SK-N-SH (cell line): ENCODE data around the gene PES1. TPM values are rescaled to one million over a fixed set of nuclear protein-coding genes. Genes with fewer than 3 reads are reported as not detected.

Source experiments
- CTCF ChIA-PET: fragments of 300-600, 350-600 bp; formaldehyde crosslinking; extraction: SDS; loops from one replicate; lab custom pipeline; 2021; lab: Yijun Ruan, JAX
- POLR2A ChIA-PET: fragments of 350-600 bp; sonication (Branson Sonifier 250); formaldehyde crosslinking; extraction: SDS; loops from one replicate; lab custom pipeline; 2020; ENCODE audit warnings: antibody characterized with exemption, inconsistent platforms; lab: Yijun Ruan, JAX
- DNase-seq: peaks from one replicate; pipeline ENCODE4 v3.0.0; 2012
- H2AFZ ChIP-seq: fragments of 200-600 bp; sonication (generic); 2 replicates; pipeline ENCODE4 v1.8.1; 2016; ENCODE audit warnings: antibody characterized with exemption, mild to moderate bottlenecking, low read depth
- H3F3A ChIP-seq: fragments of 200-600 bp; sonication (generic); replicated peaks from 2 replicates; pipeline ENCODE3; 2016; ENCODE audit warnings: antibody characterized with exemption, mild to moderate bottlenecking; ENCODE audit not compliant: insufficient read depth
- H3K27ac ChIP-seq, 2 experiments: fragments of 200-500 bp in 1 of 2; fragments of 200-600 bp in 1 of 2; sonication (Bioruptor generic) in 1 of 2; sonication (generic), shearing (Covaris generic) in 1 of 2; 2 replicates each; pipeline versions ENCODE4 v1.5.1 to v1.6.1; 2014 to 2016; ENCODE audit warnings: low read depth in 2 of 2, inconsistent platforms in 1 of 2, low read length in 1 of 2, mild to moderate bottlenecking in 1 of 2, mixed read lengths in 1 of 2
- H3K27me3 ChIP-seq: fragments of 200-600 bp; sonication (generic), shearing (Covaris generic); 2 replicates; pipeline ENCODE4 v1.6.1; 2016; ENCODE audit warnings: mixed run types; ENCODE audit not compliant: insufficient read depth
- H3K36me3 ChIP-seq, 2 experiments: fragments of 200-500 bp in 1 of 2; fragments of 200-600 bp in 1 of 2; sonication (Bioruptor generic) in 1 of 2; sonication (generic) in 1 of 2; replicated peaks in 1 of 2; 2 replicates each; pipeline versions ENCODE3 to v1.5.1; 2014 to 2016; ENCODE audit warnings: low read length in 1 of 2, mild to moderate bottlenecking in 1 of 2; ENCODE audit not compliant: insufficient read depth in 2 of 2, control insufficient read depth in 1 of 2
- H3K4me1 ChIP-seq, 2 experiments: fragments of 200-500 bp in 1 of 2; fragments of 200-600 bp in 1 of 2; sonication (Bioruptor generic) in 1 of 2; sonication (generic), shearing (Covaris generic) in 1 of 2; 2 replicates each; pipeline versions ENCODE4 v1.5.1 to v1.6.1; 2014 to 2016; ENCODE audit warnings: low read depth in 1 of 2, low read length in 1 of 2, mixed run types in 1 of 2; ENCODE audit not compliant: insufficient read depth in 2 of 2, control insufficient read depth in 1 of 2
- H3K4me2 ChIP-seq: fragments of 200-600 bp; sonication (generic), shearing (Covaris generic); 2 replicates; pipeline ENCODE4 v1.6.1; 2017; ENCODE audit warnings: mixed run types
- H3K4me3 ChIP-seq, 2 experiments: fragments of 200-500 bp in 1 of 2; fragments of 200-600 bp in 1 of 2; sonication (Bioruptor generic) in 1 of 2; sonication (generic), shearing (Covaris generic) in 1 of 2; 2 replicates each; pipeline versions ENCODE4 v1.5.1 to v1.8.1; 2014 to 2016; ENCODE audit warnings: low read depth in 2 of 2, inconsistent platforms in 1 of 2, low read length in 1 of 2, mild to moderate bottlenecking in 1 of 2, mixed read lengths in 1 of 2, moderate library complexity in 1 of 2
- H3K79me2 ChIP-seq: fragments of 200-600 bp; sonication (generic); 2 replicates; pipeline ENCODE4 v1.8.1; 2017; ENCODE audit warnings: mild to moderate bottlenecking; ENCODE audit not compliant: insufficient read depth
- H3K9ac ChIP-seq: fragments of 200-600 bp; sonication (generic); 2 replicates; pipeline ENCODE4 v1.6.1; 2017; ENCODE audit warnings: mixed run types
- H3K9me2 ChIP-seq: fragments of 200-600 bp; sonication (generic); 2 replicates; pipeline ENCODE4 v1.6.1; 2017; ENCODE audit warnings: mixed run types
- H3K9me3 ChIP-seq: fragments of 200-600 bp; sonication (generic); 2 replicates; pipeline ENCODE4 v1.6.1; 2017; ENCODE audit warnings: mixed run types, mild to moderate bottlenecking, moderate library complexity
- H4K20me1 ChIP-seq: fragments of 200-600 bp; sonication (generic); 2 replicates; pipeline ENCODE4 v1.6.1; 2017; ENCODE audit warnings: mild to moderate bottlenecking, mixed run types; ENCODE audit not compliant: insufficient read depth
- EZH2phosphoT487 ChIP-seq: fragments of 200-600 bp; sonication (generic); IDR thresholded peaks from 2 replicates; pipeline ENCODE4 v1.6.1; 2017; ENCODE audit warnings: low read depth, mixed run types, mild to moderate bottlenecking, antibody characterized with exemption, moderate library complexity, borderline replicate concordance
- FOXM1 ChIP-seq: IDR thresholded peaks from 2 replicates; pipeline ENCODE4 v1.4.0; 2012; ENCODE audit warnings: low read depth, mild to moderate bottlenecking
- GATA2 ChIP-seq: sonication (generic); formaldehyde crosslinking; IDR thresholded peaks from 2 replicates; pipeline ENCODE4 v1.5.0; 2020; ENCODE audit warnings: mild to moderate bottlenecking, missing genetic modification reagents
- MXI1 ChIP-seq: IDR thresholded peaks from 2 replicates; pipeline ENCODE4 v1.6.1; 2012; ENCODE audit warnings: mild to moderate bottlenecking, low read depth, low read length, improper control_type of control experiment
- POLR2AphosphoS5 ChIP-seq: IDR thresholded peaks from 2 replicates; pipeline ENCODE4 v1.6.1; 2012; ENCODE audit warnings: low read depth, low read length
- RAD21 ChIP-seq: IDR thresholded peaks from 2 replicates; pipeline ENCODE4 v1.6.1; 2012; ENCODE audit warnings: mild to moderate bottlenecking, low read length
- RCOR1 ChIP-seq: fragments of 150-350 bp; IDR thresholded peaks from 2 replicates; pipeline ENCODE4 v1.6.1; 2017; ENCODE audit warnings: antibody characterized with exemption, low read length
- REST ChIP-seq: IDR thresholded peaks from 2 replicates; pipeline ENCODE4 v1.6.1; 2012; ENCODE audit warnings: mild to moderate bottlenecking, low read depth, low read length, moderate library complexity
- RXRA ChIP-seq: IDR thresholded peaks from 2 replicates; pipeline ENCODE4 v1.4.0; 2012; ENCODE audit warnings: low read depth, mild to moderate bottlenecking, borderline replicate concordance
- SIN3A ChIP-seq: IDR thresholded peaks from 2 replicates; pipeline ENCODE4 v1.6.1; 2012; ENCODE audit warnings: low read depth, mild to moderate bottlenecking, low read length, moderate library complexity, borderline replicate concordance
- SMC3 ChIP-seq: IDR thresholded peaks from 2 replicates; pipeline ENCODE4 v1.6.1; 2012; ENCODE audit warnings: low read depth, low read length, improper control_type of control experiment
- TEAD4 ChIP-seq: IDR thresholded peaks from 2 replicates; pipeline ENCODE4 v1.4.0; 2012; ENCODE audit warnings: mild to moderate bottlenecking, borderline replicate concordance; ENCODE audit not compliant: insufficient read depth
- USF1 ChIP-seq: IDR thresholded peaks from 2 replicates; pipeline ENCODE4 v1.4.0; 2012; ENCODE audit warnings: low read depth, borderline replicate concordance
- USF2 ChIP-seq: fragments of 150-350 bp; IDR thresholded peaks from 2 replicates; pipeline ENCODE4 v1.6.1; 2017; ENCODE audit warnings: antibody characterized with exemption, low read length, low read depth, borderline replicate concordance
- YY1 ChIP-seq: IDR thresholded peaks from 2 replicates; pipeline ENCODE4 v1.4.0; 2012; ENCODE audit warnings: low read depth, mild to moderate bottlenecking
- ZBTB33 ChIP-seq: IDR thresholded peaks from 2 replicates; pipeline ENCODE4 v1.4.0; 2012; ENCODE audit warnings: low read depth, borderline replicate concordance
- WGBS: methylation state at CpG from one replicate; pipeline ENCODE4 v1.1.6; 2017; ENCODE audit warnings: low lambda C conversion rate; 5-methylcytosine and 5-hydroxymethylcytosine counted together
- polyA plus RNA-seq, 3 experiments: library from polyadenylated mRNA; depleted of rRNA; stranded (reverse); fragments of >200 nt; gene quantifications; 2 replicates each; pipeline ENCODE4 v1.2.3, GENCODE V29; 2012

Gene PES1
- polyA plus RNA-seq, 1 of the 3 experiments (the other 2 are of a cell fraction): 109 TPM

GRCh38 chr22:30574997-30575671 is 16.6 kb downstream of the PES1 start (continued):
- no peak for TF ChIP-seq USF1
- TF ChIP-seq YY1: peak; percentile 85
- 0 out of 2 replicates have a peak, but pooled peaks have one; percentile 29 for TF ChIP-seq POLR2AphosphoS5
- no peak for TF ChIP-seq FOXM1
- 0 out of 2 replicates have a peak, but pooled peaks have one; percentile 11 for TF ChIP-seq USF2
- TF ChIP-seq MXI1: peak; percentile 69
- TF ChIP-seq SIN3A: peak; percentile 73; the same call in 1 of the 2 replicates
- peak; percentile 78 for TF ChIP-seq RCOR1
- TF ChIP-seq TEAD4: peak; percentile 92
- TF ChIP-seq RAD21: peak; percentile 13

GRCh38 chr22:30574095-30574981 is 17.4 kb downstream of the PES1 start, which contains the start of gene GAL3ST1:
TSS of gene GAL3ST1 (minus strand) at chr22:30574665. CDS start at chr22:30557392, 17,273 bp downstream.
- H2AFZ ChIP-seq: no peak within 1 kb of the TSS
- H3K27ac ChIP-seq: peak within 1 kb of the TSS; percentile 60 to 70; a peak in 3 of 4 replicates
- peaks cover 10 to 27% of the 10 kb centered on the region in 2 experiments; a peak in 2 of 4 replicates for H3K4me1 ChIP-seq
- WGBS: 63% methylated on average over 3 of the region's 75 CpGs
- H3K9me3 ChIP-seq: no peaks in the 10 kb centered on the region
- POLR2A ChIA-PET: interaction anchor here (0.9 to 1.2 kb wide), 3 partner anchors 9 to 17 kb away, joined by 3 to 5 read pairs (median 3); partner anchors contain the start of gene PES1
- TF ChIP-seq SMC3 (no peak), RXRA (no peak), TEAD4 (no peak), ZBTB33 (no peak), MXI1 (no peak), EZH2phosphoT487 (no peak), GATA2 (CRISPR knock-in tag) (no peak), REST (no peak)
- H3K9me2 ChIP-seq: no peaks in the 10 kb centered on the region
- CTCF ChIA-PET: interaction anchor here (0.7 kb wide), 1 partner anchor 9 kb away, joined by 5 read pairs; no protein-coding TSS in a partner anchor
- H3K9ac ChIP-seq: no peak within 1 kb of the TSS
- no peak within 1 kb of the TSS for H3K4me3 ChIP-seq
- 0 out of 2 replicates have a peak, but pooled peaks cover 2% of the 10 kb centered on the region for H4K20me1 ChIP-seq
- peak within 1 kb of the TSS; percentile 60 for H3K4me2 ChIP-seq
- peak; percentile 89 for DNase-seq
- peaks cover 0 to 33% of the 10 kb centered on the region in 2 experiments for H3K36me3 ChIP-seq
- H3F3A ChIP-seq: peaks cover 7% of the 10 kb centered on the region
- no peaks in the 10 kb centered on the region for H3K79me2 ChIP-seq
- no peaks in the 10 kb centered on the region for H3K27me3 ChIP-seq
